Ecto neural progenitor cell (in vitro differentiated cells): ENCODE results near the gene PRKN.

ENCODE experiments used
- DNase-seq: peaks from one replicate; pipeline ENCODE4 v3.0.0-alpha.2; 2018; ENCODE audit warnings: low spot score

PRKN gene

GRCh38 chr6:161660666-161661571, 1066.6 kb downstream of the PRKN start:
- DNase-seq = no peak

GRCh38 chr6:161658211-161658610, 1069.4 kb downstream of the PRKN start:
- DNase-seq = no peak

- no peak for DNase-seq
Measured at GRCh38 chr6:161654209-161654608, 1073.4 kb downstream of the PRKN start.

GRCh38 chr6:161651949-161652348, 1075.6 kb downstream of the PRKN start:
- no peak for DNase-seq

- DNase-seq = no peak
Measured at GRCh38 chr6:161649841-161650240, 1077.7 kb downstream of the PRKN start.

- no peak for DNase-seq
Measured at GRCh38 chr6:161649068-161649467, 1078.5 kb downstream of the PRKN start.

GRCh38 chr6:161647234-161647633, 1080.3 kb downstream of the PRKN start:
- DNase-seq = no peak

- DNase-seq = no peak
Measured at GRCh38 chr6:161644521-161644920, 1083.0 kb downstream of the PRKN start.

- no peak for DNase-seq
Measured at GRCh38 chr6:161641175-161641574, 1086.4 kb downstream of the PRKN start.

- DNase-seq = no peak
Measured at GRCh38 chr6:161639772-161640171, 1087.8 kb downstream of the PRKN start.

GRCh38 chr6:161637658-161638057, 1089.9 kb downstream of the PRKN start:
- DNase-seq = no peak

GRCh38 chr6:161636882-161637430, 1090.6 kb downstream of the PRKN start:
- no peak for DNase-seq

- no peak for DNase-seq
Measured at GRCh38 chr6:161635975-161636374, 1091.6 kb downstream of the PRKN start.

GRCh38 chr6:161634916-161635315, 1092.7 kb downstream of the PRKN start:
- DNase-seq = no peak

- DNase-seq = no peak
Measured at GRCh38 chr6:161631676-161632194, 1095.8 kb downstream of the PRKN start.

GRCh38 chr6:161630674-161631073, 1096.9 kb downstream of the PRKN start:
- no peak for DNase-seq

- DNase-seq = no peak
Measured at GRCh38 chr6:161626132-161626676, 1101.4 kb downstream of the PRKN start.

- DNase-seq = no peak
Measured at GRCh38 chr6:161624111-161624510, 1103.5 kb downstream of the PRKN start.

GRCh38 chr6:161622779-161623178, 1104.8 kb downstream of the PRKN start:
- no peak for DNase-seq

GRCh38 chr6:161618831-161619454, 1108.6 kb downstream of the PRKN start:
- peak; percentile 69 for DNase-seq

- DNase-seq = no peak
Measured at GRCh38 chr6:161613711-161614110, 1113.9 kb downstream of the PRKN start.

GRCh38 chr6:161608771-161609170, 1118.8 kb downstream of the PRKN start:
- no peak for DNase-seq
